GM03348 (cell line): ENCODE measurements around the gene LGMN.

Source experiments
- DNase-seq: peaks from one replicate; pipeline ENCODE4 v3.0.0; 2012; ENCODE audit warnings: low spot score

The LGMN gene

DNA sequence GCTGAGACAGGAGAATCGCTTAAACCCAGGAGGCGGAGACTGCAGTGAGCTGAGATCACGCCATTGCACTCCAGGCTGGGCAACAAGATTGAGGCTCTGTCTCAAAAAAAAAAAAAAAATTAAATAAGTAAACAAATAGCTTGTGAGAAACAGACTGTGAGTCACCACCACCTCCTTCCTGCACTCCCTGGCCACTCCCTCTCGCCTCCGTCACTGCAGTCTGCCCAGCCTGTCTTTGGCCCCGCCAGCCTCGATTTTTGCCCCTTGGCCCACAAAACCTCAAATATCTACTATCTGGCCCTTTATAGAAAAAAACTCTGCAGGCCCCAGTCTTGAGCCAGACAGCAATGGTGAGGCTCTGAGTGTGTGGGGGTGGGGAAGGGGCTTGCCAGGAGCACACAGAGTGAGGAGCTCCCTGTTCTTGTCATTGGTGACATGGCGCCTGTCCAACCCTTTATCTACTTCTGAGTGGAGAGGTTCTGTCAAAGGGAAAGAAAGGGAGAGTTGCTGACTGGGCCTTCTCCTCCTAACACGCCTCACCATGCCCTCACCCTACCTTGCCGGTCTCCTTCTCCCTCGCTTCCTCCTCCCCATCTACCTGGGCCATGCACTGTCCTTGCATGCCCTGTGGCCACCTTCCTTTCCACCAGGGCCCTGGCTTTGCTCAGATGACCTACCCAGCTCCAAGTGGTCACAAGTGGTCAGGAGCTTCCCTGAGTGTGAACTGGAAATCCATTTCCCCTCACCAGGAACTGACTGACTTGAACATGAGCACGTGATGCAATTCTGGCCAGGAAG, 22.1 kb downstream of the LGMN start:
- peak; percentile 89 for DNase-seq

- DNase-seq, result no peak
These were observed 23.7 kb downstream of the LGMN start for GRCh38 chr14:92724516-92725340.

DNA sequence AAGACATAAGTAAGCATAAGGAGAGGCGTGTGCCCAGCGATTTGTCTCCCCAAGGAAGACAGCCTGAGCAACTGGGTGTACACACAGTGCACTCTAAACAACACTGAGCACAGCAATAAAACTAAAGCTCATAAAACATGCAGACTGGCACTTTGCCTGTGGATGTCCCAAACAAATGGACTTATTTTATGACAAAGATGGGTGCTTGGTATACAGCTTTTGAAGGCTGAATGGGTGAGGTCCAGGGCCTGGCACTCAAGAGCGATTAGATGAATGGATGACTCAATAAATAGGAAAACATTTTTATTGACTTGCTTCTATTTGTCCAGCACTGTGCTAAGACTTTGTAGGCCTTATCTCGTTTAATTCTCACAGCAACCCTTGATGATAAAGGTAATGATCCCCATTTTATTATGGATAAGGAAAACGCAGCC, 28.5 kb downstream of the LGMN start:
- peak; percentile 26 for DNase-seq

DNA sequence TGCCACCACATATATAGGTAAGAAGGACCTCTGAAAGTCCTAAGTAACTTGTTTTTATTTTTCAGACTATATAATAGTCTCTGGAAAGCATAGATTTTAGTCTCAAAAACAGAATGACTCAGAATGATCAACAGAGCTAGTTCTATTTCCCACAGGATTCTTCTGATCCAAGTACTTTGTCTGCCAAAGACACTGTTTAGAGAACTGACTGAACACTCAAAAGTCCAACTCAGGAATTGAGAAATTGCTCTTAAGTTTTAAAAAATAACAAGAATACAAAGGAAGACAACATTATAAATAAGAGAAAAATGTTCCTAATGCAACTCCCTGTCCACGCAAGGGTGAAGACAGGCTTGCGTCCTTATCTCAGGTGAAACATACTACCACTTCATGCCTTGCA, 29.0 kb downstream of the LGMN start:
- peak; percentile 60 for DNase-seq

- peak; percentile 63 for DNase-seq
These were observed 29.8 kb downstream of the LGMN start for GRCh38 chr14:92718664-92719063.

GRCh38 chr14:92717571-92718042, 30.8 kb downstream of the LGMN start:
- no peak for DNase-seq

DNA sequence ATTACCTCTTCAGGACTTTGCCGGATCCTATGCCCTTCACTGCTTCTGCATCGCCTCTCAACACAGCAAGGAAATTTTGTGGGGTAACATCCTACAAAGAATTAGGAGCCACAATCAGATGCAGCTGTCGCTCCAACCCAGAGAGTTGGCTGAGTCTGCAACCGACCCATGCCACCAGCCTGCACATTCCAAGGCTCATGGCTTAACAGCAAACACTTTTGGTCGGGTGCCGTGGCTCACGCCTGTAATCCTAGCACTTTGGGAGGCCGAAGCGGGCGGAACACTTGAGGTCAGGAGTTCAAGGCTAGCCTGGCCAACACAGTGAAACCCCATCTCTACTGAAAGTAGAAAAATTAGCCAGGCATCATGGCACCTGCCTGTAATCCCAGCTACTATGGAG, 32.3 kb downstream of the LGMN start:
- DNase-seq, result no peak

DNA sequence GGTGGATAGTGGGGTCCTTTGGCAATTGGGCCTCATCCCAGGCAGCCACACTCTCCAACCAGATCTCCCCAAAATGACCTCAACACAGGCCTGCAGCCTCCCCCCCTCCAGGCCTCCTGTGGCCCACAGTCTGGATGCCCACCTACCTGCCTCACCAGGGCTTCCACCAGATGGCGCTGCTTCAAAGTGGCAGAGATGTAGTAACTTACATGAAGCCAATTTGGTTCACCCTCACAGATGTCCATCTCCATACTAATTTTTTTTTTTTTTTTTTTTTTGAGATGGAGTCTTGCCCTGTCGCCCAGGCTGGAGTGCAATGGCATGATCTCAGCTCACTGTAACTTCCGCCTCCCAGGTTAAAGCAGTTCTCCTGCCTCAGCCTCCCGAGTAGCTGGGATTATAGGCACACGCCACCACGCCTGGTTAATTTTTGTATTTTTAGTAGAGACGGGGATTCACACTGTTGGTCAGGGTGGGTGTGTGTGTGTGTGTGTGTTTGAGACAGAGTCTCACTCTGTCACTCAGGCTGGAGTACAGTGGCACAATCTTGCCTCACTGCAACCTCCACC, 33.6 kb downstream of the LGMN start:
- peak; percentile 83 for DNase-seq

DNA sequence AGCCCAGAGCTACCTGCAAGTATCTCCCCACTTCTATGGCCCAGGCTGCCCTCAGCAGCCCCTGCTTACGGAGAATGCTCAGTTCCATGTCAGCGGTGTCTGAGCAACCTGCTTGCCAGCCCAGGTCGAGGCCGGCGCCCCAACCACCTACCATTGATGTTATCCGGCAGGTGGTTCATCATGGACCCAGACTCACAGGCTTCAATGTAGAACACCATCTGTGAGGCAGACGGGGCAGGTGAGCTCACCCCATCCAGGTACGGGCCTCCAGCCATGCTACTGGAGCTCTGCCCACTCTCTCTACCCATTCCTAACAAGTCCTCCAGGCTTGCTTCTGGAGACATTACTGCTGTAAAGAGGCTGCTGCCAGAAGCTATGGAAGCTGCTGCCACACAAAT, 35.8 kb downstream of the LGMN start:
- no peak for DNase-seq

GRCh38 chr14:92711976-92712653, 36.3 kb downstream of the LGMN start:
- DNase-seq, result no peak

DNA sequence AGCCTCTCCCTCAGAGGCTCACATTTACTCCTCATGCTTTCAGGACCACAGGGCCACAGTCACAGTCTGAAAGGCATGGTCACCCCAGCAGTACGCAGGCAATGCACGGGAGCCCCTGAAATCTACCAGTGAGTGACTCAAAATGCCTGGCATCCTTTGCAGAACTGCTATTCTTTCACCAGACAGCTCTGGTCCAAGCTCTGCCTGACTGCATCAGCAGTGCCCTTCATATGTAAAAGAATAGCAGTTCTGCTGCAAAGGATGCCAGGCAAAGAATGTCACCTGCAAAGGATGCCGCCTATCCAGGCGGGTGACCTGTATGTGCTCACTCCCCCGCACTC, 38.5 kb downstream of the LGMN start:
- no peak for DNase-seq

DNA sequence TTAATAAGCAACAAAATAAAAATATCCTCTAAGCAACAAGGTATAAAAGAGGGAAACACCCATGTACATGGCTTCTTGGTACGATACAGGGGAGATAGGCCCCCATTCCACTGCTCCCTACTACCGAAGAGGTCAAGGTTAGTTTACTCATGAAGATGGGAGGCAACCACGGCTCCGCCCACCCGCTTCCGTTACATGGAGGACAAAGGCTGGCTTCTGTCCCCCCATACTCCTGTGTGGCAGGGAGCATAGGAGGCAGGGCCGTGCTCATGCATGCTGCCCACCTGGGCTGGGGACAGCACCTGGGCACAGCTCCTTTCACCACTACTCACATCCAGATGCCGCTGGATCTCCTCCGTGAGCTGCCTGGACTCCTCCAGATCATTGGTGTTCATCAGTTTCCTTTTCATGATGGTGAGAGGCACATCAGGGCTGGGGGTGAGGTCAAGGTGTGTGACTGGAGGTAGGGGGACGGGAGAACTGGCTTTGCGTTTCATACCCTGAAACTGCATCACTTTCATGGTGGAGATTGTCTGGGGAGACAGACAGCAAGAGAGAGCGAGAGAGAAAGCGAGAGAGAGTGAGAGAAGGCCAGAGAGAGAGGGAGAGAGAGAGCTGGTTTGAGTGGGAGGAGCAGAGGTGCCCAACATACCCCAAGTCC, 39.0 kb downstream of the LGMN start:
- DNase-seq, result no peak

DNA sequence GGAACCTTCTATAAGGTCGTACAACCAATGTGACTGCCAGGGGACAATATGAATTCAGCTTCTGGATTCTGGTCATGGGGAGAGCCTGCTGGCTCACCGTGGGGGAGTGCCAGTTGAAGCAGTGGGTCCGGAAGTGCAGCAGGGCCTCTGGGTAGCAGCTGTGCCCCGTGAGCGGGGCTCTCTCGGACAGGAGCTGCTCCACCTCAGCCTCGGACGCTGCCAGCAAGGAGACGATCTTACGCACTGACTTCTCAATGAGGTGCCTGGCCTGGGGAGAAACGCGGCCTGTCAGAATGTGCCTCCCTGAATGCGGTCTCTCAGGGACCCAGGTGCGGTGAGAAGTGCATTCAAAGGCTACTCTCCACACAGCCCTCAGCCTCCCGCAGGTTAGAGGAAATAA, 42.0 kb downstream of the LGMN start:
- no peak for DNase-seq

GRCh38 chr14:92704821-92705220, 43.6 kb downstream of the LGMN start:
- DNase-seq, result no peak

GRCh38 chr14:92704036-92704804, 44.2 kb downstream of the LGMN start:
- DNase-seq, result no peak

GRCh38 chr14:92703516-92703915, 44.9 kb downstream of the LGMN start:
- no peak for DNase-seq

GRCh38 chr14:92702441-92702918, 45.9 kb downstream of the LGMN start:
- no peak for DNase-seq

DNA sequence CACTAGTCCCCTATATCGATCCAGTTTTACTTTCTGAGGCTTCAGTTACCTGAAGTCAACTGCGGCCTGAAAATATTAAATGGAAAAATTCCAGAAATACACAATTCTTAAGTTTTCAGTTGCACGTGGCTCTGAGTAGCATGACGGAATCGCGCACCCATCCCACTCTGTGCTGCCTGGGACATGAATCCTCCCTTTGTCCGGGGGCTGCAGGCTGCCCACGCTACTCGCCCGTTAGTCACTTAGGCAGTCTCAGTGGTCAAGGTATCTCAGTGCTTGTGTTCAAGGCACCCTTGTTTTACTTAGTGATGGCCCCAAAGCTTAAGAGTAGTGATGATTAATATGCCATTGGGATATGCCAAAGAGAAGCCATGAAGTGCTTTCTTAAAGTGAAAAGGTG, 46.6 kb downstream of the LGMN start:
- DNase-seq, result no peak

- no peak for DNase-seq
These were observed 50.0 kb downstream of the LGMN start for GRCh38 chr14:92698393-92698792.

DNA sequence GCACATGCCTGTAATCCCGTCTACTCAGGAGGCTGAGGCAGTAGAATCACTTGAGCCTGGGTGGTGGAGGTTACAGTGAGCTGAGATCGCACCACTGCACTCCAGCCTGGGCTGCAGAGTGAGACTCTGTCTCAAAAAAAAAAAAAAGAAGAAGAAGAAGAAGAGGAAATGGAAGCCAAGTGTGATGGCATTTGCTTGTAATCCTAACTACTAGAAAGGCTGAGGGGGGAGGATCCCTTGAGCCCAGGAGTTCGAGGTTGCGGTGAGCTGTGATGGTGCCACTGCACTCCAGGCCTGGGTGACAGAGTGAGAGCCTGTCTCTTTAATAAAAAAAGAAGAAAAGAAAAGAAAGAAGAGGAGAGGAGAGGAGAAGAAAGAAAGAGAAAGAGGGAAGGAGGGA, 52.1 kb downstream of the LGMN start:
- no peak for DNase-seq

DNA sequence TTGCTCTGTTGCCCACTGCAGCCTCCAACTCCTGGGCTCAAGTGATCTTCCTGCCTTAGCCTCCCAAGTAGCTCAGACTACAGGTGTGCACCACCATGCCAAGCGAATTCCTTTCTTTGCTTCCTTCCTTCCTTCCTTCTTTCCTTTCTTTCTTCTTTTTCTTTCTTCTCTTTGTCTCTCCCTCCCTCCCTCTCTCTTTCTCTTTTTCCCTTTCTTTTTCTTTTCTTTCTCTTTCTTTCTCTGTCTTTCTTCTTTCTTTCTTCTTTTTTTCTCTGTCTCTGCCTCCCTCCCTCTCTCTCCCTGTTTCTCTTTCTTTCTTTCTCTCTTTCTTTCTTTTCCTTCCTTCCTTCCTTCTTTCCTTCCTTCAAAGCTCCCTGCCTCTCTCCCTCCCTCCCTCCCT, 52.9 kb downstream of the LGMN start:
- no peak for DNase-seq
